Hepatocyte (in vitro differentiated cells): ENCODE data around the gene OSBPL7. TPM values are rescaled to one million over a fixed set of nuclear protein-coding genes. Genes with fewer than 3 reads are reported as not detected.
A peak's percentile ranks its signal among the peaks of the same experiment; 100 is the strongest.

Source experiments
- DNase-seq: peaks from one replicate; pipeline ENCODE4 v3.0.0-alpha.2; 2016; ENCODE audit warnings: low spot score
- H2AFZ ChIP-seq: fragments of 200-600 bp; sonication (generic); 2 replicates; pipeline ENCODE4 v1.6.0; 2016; ENCODE audit warnings: antibody characterized with exemption, mild to moderate bottlenecking
- H3K27ac ChIP-seq: fragments of 200-600 bp; sonication (generic); 2 replicates; pipeline ENCODE4 v1.5.1; 2016; ENCODE audit warnings: mild to moderate bottlenecking
- H3K27me3 ChIP-seq: fragments of 200-600 bp; sonication (generic); 2 replicates; pipeline ENCODE4 v1.6.1; 2016
- H3K36me3 ChIP-seq: fragments of 200-600 bp; sonication (generic); replicated peaks from 2 replicates; pipeline ENCODE4 v1.5.1; 2016; ENCODE audit warnings: low read depth; ENCODE audit not compliant: insufficient read depth
- H3K4me1 ChIP-seq: fragments of 200-600 bp; sonication (generic); 2 replicates; pipeline ENCODE4 v1.5.1; 2016; ENCODE audit warnings: mild to moderate bottlenecking, moderate library complexity; ENCODE audit not compliant: insufficient read depth
- H3K4me2 ChIP-seq: fragments of 200-600 bp; sonication (generic); 2 replicates; pipeline ENCODE4 v1.6.0; 2016
- H3K4me3 ChIP-seq: fragments of 200-600 bp; sonication (generic); 2 replicates; pipeline ENCODE4 v1.5.1; 2016; ENCODE audit warnings: mild to moderate bottlenecking
- H3K79me2 ChIP-seq: fragments of 200-600 bp; sonication (generic); 2 replicates; pipeline ENCODE4 v1.6.0; 2017; ENCODE audit warnings: mild to moderate bottlenecking
- H3K9me2 ChIP-seq: fragments of 200-600 bp; sonication (generic); replicated peaks from 2 replicates; pipeline ENCODE4 v1.6.0; 2017; ENCODE audit warnings: mild to moderate bottlenecking; ENCODE audit not compliant: insufficient read depth
- H3K9me3 ChIP-seq: fragments of 200-600 bp; sonication (generic); 2 replicates; pipeline ENCODE4 v1.5.1; 2016; ENCODE audit warnings: low read depth, mild to moderate bottlenecking
- H4K20me1 ChIP-seq: fragments of 200-600 bp; sonication (generic); 2 replicates; pipeline ENCODE4 v1.6.0; 2016; ENCODE audit warnings: mild to moderate bottlenecking; ENCODE audit not compliant: insufficient read depth, poor library complexity, severe bottlenecking
- EZH2 ChIP-seq: fragments of 200-600 bp; sonication (generic); IDR thresholded peaks from 2 replicates; pipeline ENCODE4 v1.6.1; 2016; ENCODE audit warnings: antibody characterized with exemption, mild to moderate bottlenecking, borderline replicate concordance
- EZH2phosphoT487 ChIP-seq: fragments of 200-600 bp; sonication (generic); IDR thresholded peaks from one replicate; pipeline ENCODE4 v1.6.1; 2018; ENCODE audit warnings: antibody characterized with exemption, mild to moderate bottlenecking, low read depth, moderate library complexity; ENCODE audit not compliant: unreplicated experiment, severe bottlenecking
- WGBS: methylation state at CpG from one replicate; pipeline ENCODE4 v1.1.6; 2016; ENCODE audit warnings: low lambda C conversion rate; ENCODE audit errors: missing lambda C conversion rate; 5-methylcytosine and 5-hydroxymethylcytosine counted together
- polyA plus RNA-seq: library from polyadenylated mRNA; unstranded; fragments of >200 nt; fragmentation: Nextera tagmentation; extraction: Ambion mirVana; gene quantifications from 2 replicates; pipeline ENCODE4 v1.2.1, GENCODE V29; 2016
- total RNA-seq: library from RNA; depleted of rRNA; stranded (reverse); fragments of >200 nt; gene quantifications from 2 replicates; pipeline ENCODE4 v1.2.3, GENCODE V29; 2014
- TF ChIP-seq, protein P1 (sequence below): fragments of 200-600 bp; sonication (generic); IDR thresholded peaks from 2 replicates; pipeline ENCODE4 v1.5.1; 2016; ENCODE audit warnings: antibody characterized with exemption, mild to moderate bottlenecking; ENCODE audit not compliant: poor library complexity

The OSBPL7 gene
- total and polyA plus RNA-seq, 2 experiments from 2014 or later, result 6.2 to 9.3 TPM

DNA sequence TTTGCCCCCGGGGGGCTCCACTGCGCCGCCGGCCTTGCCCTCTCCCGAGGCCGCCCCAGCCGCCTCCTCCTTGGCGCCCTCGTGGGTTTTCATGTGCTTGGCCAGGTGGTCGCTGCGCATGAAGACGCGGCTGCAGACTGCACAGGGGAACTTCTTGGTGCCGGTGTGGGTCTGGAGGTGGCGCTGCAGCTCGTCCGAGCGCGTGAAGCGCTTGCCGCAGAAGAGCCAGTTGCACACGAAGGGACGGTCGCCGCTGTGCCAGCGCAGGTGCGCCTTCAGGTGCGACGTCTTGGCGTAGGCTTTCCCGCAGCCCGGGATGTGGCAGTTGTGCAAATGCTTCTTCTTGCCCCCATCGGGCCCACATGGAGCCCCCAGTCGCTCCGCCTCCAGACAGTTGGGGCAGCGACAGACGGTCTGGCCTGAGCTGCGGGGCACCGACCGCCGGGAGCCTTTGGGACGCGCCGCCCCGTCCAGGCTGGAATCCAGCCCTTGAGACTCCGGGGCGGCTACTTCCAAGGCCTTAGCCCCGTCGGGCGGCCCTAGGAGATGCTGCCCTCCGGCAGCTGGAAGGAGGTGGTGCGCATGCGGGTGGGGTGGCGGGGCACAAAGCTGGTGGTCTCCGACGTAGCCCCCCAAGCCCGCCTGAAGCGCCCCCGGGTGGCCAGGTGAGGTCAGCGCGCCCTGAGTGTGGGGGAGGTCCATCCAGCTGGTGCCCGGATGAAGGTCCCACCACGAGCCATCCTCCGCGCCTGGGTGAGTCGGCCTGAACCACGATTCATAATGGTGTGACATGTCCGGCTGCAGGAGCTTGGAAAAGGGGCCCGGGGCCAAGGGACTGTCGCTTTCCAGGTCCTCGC is 26.0 kb upstream of the OSBPL7 start:
- H3K4me1 ChIP-seq, result peaks cover 35% of the 10 kb centered on the region
- peak overlapping the region; percentile 57 for H3K4me2 ChIP-seq
- H3K27me3 ChIP-seq, result peaks cover 57% of the 10 kb centered on the region
- 34% methylated on average over 69 of the region's 71 CpGs for WGBS
- no peak overlapping the region for H2AFZ ChIP-seq
- H3K27ac ChIP-seq, result no peak overlapping the region
- no peaks in the 10 kb centered on the region for H3K9me3 ChIP-seq
- no peaks in the 10 kb centered on the region for H3K36me3 ChIP-seq
- peak; percentile 53 for TF ChIP-seq EZH2
- no peak for TF ChIP-seq EZH2phosphoT487
- TF ChIP-seq, protein P1, sequence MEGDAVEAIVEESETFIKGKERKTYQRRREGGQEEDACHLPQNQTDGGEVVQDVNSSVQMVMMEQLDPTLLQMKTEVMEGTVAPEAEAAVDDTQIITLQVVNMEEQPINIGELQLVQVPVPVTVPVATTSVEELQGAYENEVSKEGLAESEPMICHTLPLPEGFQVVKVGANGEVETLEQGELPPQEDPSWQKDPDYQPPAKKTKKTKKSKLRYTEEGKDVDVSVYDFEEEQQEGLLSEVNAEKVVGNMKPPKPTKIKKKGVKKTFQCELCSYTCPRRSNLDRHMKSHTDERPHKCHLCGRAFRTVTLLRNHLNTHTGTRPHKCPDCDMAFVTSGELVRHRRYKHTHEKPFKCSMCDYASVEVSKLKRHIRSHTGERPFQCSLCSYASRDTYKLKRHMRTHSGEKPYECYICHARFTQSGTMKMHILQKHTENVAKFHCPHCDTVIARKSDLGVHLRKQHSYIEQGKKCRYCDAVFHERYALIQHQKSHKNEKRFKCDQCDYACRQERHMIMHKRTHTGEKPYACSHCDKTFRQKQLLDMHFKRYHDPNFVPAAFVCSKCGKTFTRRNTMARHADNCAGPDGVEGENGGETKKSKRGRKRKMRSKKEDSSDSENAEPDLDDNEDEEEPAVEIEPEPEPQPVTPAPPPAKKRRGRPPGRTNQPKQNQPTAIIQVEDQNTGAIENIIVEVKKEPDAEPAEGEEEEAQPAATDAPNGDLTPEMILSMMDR, result peak; percentile 39
- no peaks in the 10 kb centered on the region for H4K20me1 ChIP-seq
- no peak for DNase-seq
- no peak overlapping the region for H3K4me3 ChIP-seq
- H3K9me2 ChIP-seq, result no peaks in the 10 kb centered on the region
- no peaks in the 10 kb centered on the region for H3K79me2 ChIP-seq

DNA sequence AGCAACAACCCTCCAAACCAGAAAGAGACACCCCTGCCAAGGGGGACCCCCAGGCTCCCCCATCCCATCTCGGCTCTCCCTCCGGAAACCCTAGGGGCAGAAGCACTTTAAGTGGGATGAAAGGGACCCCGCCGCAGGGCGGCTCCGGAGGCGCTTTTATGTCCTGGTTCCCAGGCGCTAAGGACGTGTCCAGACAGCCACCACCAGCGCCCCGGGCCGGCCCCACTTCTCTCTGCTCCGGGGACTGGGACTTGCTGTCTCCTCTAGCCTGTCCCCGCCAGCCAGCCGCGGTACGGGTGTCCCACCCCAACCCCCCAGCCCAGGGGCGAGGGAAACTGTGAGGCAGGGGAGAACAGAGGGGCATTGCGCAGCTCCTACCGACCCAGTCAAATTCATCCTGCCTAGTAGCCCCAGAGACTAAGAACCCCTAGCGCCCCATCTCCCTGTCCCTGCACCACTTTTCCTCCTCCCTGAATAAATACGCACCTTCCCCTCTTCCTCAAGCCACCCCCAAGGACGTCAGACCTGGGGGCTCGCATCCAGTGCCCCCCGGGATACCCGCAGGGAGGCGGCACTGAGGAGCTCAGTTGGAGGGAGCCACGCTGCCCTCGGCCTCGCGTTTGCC is 25.2 kb upstream of the OSBPL7 start:
- TF ChIP-seq EZH2phosphoT487 (no peak), EZH2 (no peak)
- TF ChIP-seq, protein P1, result no peak
- no peak for DNase-seq
- no peaks in the 10 kb centered on the region for H3K9me2 ChIP-seq
- H3K4me3 ChIP-seq, result no peak overlapping the region
- no peaks in the 10 kb centered on the region for H3K36me3 ChIP-seq
- H3K4me1 ChIP-seq, result peaks cover 36% of the 10 kb centered on the region
- H2AFZ ChIP-seq, result no peak overlapping the region
- H4K20me1 ChIP-seq, result no peaks in the 10 kb centered on the region
- no peaks in the 10 kb centered on the region for H3K79me2 ChIP-seq
- WGBS, result 30% methylated on average over 19 of the region's 31 CpGs
- no peaks in the 10 kb centered on the region for H3K9me3 ChIP-seq
- H3K27ac ChIP-seq, result no peak overlapping the region
- H3K4me2 ChIP-seq, result peak overlapping the region; percentile 57
- H3K27me3 ChIP-seq, result peaks cover 50% of the 10 kb centered on the region

DNA sequence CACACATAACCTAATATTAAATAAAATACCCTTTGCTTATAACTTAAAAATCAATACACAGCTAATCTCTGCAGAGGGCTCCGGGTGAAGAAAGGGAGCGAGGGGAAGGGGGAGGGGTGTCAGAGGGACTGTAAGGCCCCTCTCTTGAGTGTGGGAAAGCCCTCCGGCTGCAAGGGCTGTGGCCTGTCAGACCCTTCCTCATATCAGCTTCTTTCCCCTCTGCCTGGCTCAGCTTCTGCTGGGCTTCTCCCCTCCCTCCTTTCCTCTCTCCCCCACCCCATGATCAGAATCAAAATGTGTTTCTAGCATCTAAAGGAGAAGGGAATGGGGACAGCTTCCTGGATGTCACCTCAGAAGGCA is 24.1 kb upstream of the OSBPL7 start:
- Histone ChIP-seq H3K4me3 (no peak overlapping the region), H3K27me3 (peaks cover 47% of the 10 kb centered on the region), H2AFZ (no peak overlapping the region), H3K4me1 (peaks cover 38% of the 10 kb centered on the region), H3K9me3 (no peaks in the 10 kb centered on the region), H3K27ac (no peak overlapping the region), H4K20me1 (no peaks in the 10 kb centered on the region), H3K36me3 (no peaks in the 10 kb centered on the region), H3K79me2 (peaks cover 2% of the 10 kb centered on the region), H3K4me2 (no peak overlapping the region), H3K9me2 (no peaks in the 10 kb centered on the region)
- DNase-seq, result no peak
- WGBS, result 45% methylated on average over 3 of the region's 3 CpGs
- no peak for TF ChIP-seq EZH2phosphoT487
- no peak for TF ChIP-seq EZH2
- TF ChIP-seq, protein P1, result no peak
